ENCODE results near the gene LRRC66.
A peak's percentile ranks its signal among the peaks of the same experiment; 100 is the strongest.

Gene LRRC66

GRCh38 chr4:52019936-52020657 lies at the start of gene LRRC66:
Gene LRRC66 (minus strand): TSS chr4:52020363. CDS start chr4:52017613, 2,750 bp downstream.
- no peak for DNase-seq (ENCODE audit: low read depth in 2 of 2)

- DNase-seq (ENCODE audit: low read depth in 2 of 2) = no peak
These were observed 49.4 kb upstream of the LRRC66 start for GRCh38 chr4:52069571-52069970.

- no peak for DNase-seq (ENCODE audit: low read depth in 2 of 2)
These were observed 39.2 kb upstream of the LRRC66 start for GRCh38 chr4:52059372-52059771.

GRCh38 chr4:52058275-52058674 lies 38.1 kb upstream of the LRRC66 start:
- DNase-seq (ENCODE audit: low read depth in 2 of 2) = no peak

- no peak for DNase-seq (ENCODE audit: low read depth in 2 of 2)
These were observed 37.0 kb upstream of the LRRC66 start for GRCh38 chr4:52057196-52057595.

GRCh38 chr4:52054254-52054653 lies 34.1 kb upstream of the LRRC66 start:
- DNase-seq (ENCODE audit: low read depth in 2 of 2) = no peak

GRCh38 chr4:52052475-52052780 lies 32.3 kb upstream of the LRRC66 start:
- no peak for DNase-seq (ENCODE audit: low read depth in 2 of 2)

- no peak for DNase-seq (ENCODE audit: low read depth in 2 of 2)
These were observed 31.7 kb upstream of the LRRC66 start for GRCh38 chr4:52051615-52052474.

GRCh38 chr4:52051213-52051614 lies 31.1 kb upstream of the LRRC66 start, which contains the start of gene SPATA18:
Gene SPATA18 (plus strand): TSS chr4:52051304. CDS start chr4:52051705, 401 bp downstream.
- DNase-seq (ENCODE audit: low read depth in 2 of 2) = no peak

GRCh38 chr4:52049266-52049665 lies 29.1 kb upstream of the LRRC66 start:
- DNase-seq (ENCODE audit: low read depth in 2 of 2) = no peak

- DNase-seq (ENCODE audit: low read depth in 2 of 2) = no peak
These were observed 24.9 kb upstream of the LRRC66 start for GRCh38 chr4:52045028-52045427.

- DNase-seq (ENCODE audit: low read depth in 2 of 2) = peak; percentile 31 to 37
These were observed 18.1 kb upstream of the LRRC66 start, which contains the start of gene SGCB for GRCh38 chr4:52038103-52038912. Gene SGCB (minus strand): TSS chr4:52038299. CDS start chr4:52038259, 40 bp downstream.

- no peak for DNase-seq (ENCODE audit: low read depth in 2 of 2)
These were observed 17.5 kb upstream of the LRRC66 start for GRCh38 chr4:52037689-52038102.

GRCh38 chr4:52036886-52037530 lies 16.8 kb upstream of the LRRC66 start:
- DNase-seq (ENCODE audit: low read depth in 2 of 2) = no peak

GRCh38 chr4:52035190-52035589 lies 15.0 kb upstream of the LRRC66 start:
- no peak for DNase-seq (ENCODE audit: low read depth in 2 of 2)

GRCh38 chr4:52032005-52032404 lies 11.8 kb upstream of the LRRC66 start:
- no peak for DNase-seq (ENCODE audit: low read depth in 2 of 2)

GRCh38 chr4:52028970-52029369 lies 8.8 kb upstream of the LRRC66 start:
- DNase-seq (ENCODE audit: low read depth in 2 of 2) = no peak

- no peak for DNase-seq (ENCODE audit: low read depth in 2 of 2)
These were observed 2.3 kb downstream of the LRRC66 start for GRCh38 chr4:52017814-52018213.

- no peak for DNase-seq (ENCODE audit: low read depth in 2 of 2)
These were observed 3.2 kb downstream of the LRRC66 start for GRCh38 chr4:52016981-52017380.

GRCh38 chr4:52015366-52015765 lies 4.8 kb downstream of the LRRC66 start:
- DNase-seq (ENCODE audit: low read depth in 2 of 2) = no peak

- no peak for DNase-seq (ENCODE audit: low read depth in 2 of 2)
These were observed 5.3 kb downstream of the LRRC66 start for GRCh38 chr4:52014903-52015302.

GRCh38 chr4:52012651-52013050 lies 7.5 kb downstream of the LRRC66 start:
- DNase-seq (ENCODE audit: low read depth in 2 of 2) = no peak
